NOMO-1 treated with DMSO at 0.1 percent for 48 hours (cell line): ENCODE results near the gene FCN1.
"Not testable (repeated sequence)": the region's sequence is repeated elsewhere in the genome, so short reads cannot be mapped to it uniquely, and the experiment has no call there.

ENCODE experiments used
- DNase-seq: peaks from one replicate; lab custom pipeline; 2025; ENCODE audit not compliant: unreplicated experiment; lab: John Stamatoyannopoulos, UW

Gene FCN1

DNA sequence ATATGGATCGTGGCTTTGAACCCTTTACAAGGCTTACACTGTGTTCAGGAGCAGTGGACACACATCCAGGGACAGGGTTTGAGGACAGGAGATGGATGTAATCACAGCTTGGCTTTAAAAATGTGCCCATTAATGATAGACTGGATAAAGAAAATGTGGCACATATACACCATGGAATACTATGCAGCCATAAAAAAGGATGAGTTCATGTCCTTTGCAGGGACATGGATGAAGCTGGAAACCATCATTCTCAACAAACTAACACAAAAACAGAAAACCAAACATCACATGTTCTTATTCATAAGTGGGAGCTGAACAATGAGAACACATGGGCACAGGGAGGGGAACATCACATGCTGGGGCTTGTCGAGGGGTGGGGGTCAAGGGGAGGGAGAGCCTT, 60.3 kb downstream of the FCN1 start:
- DNase-seq = not testable (repeated sequence)

DNA sequence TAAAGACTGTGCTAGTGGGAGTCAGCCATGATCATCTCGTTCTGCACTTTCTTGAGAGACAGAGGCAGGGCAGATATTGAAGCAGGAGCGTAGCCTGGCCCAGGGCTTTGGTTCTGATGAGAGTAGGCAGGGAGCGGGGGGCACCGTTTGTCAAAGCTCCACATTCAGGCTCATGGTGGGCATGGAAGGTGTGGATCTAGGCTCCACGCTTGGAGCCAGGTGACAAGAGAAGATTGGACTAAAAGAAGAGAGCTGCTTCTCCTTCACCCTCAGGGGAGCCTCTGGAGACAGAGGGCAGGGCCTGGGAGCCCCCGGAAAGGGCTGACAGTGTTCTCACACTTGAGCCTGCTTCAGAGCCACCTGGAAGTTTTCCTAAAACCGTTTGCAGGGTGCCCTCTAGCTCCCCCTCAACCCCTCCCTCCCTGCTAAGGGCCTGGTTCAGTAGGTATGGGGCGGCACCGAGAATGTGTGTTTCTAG, 61.8 kb downstream of the FCN1 start:
- no peak for DNase-seq
